GM19438 (cell line): ENCODE results near the gene NUDCD2.
A peak's percentile ranks its signal among the peaks of the same experiment; 100 is the strongest.
"Not testable (repeated sequence)": the region's sequence is repeated elsewhere in the genome, so short reads cannot be mapped to it uniquely, and the experiment has no call there.

Experiments used
- ATAC-seq: cut with Tn5 transposase; IDR thresholded peaks from one replicate; pipeline ENCODE4 v1.9.1; 2021; ENCODE audit warnings: low read depth; ENCODE audit not compliant: unreplicated experiment

The NUDCD2 gene

DNA sequence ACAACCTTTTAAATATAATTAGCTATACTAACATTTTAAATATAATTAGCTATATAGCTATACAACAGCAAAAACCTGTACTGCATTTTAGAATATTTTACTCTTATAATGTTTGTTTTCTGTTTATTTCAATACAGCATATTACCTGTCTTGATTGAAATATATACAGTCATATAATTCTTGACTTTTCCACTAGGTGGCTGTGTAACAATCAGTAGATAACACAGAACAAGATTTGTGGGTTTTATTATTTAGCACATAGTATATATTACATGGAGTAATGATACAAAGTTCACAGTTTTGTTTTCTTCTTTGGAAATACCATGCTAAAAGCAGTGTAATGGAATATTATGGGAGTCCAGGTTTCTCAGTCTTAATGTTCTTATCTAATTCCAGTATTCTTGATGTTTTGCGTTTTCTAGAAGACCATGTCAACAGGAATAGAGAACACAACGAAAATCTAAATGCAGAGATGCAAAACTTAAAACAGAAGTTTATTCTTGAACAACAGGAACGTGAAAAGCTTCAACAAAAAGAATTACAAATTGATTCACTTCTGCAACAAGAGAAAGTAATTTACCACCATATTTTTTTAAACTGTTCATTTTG, 13.8 kb upstream of the NUDCD2 start:
- no peak for ATAC-seq

DNA sequence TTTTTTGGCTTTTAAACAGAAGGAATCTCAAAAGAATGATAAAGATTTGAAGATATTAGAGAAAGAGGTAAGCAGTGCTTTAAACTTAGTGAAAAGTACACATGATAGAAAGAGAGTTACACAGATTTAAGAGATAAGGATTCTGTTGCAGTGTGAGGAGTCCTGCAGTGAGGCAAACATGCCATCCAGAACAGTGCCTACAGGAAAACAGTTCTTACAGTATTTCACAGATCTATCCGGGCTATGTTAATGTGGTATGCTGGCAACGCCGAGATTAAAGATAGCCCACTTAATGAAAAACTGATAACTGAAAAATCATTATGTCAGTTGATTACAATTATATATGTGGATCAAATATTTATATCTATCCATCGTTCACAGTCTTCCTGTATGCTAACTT, 7.8 kb upstream of the NUDCD2 start:
- no peak for ATAC-seq

DNA sequence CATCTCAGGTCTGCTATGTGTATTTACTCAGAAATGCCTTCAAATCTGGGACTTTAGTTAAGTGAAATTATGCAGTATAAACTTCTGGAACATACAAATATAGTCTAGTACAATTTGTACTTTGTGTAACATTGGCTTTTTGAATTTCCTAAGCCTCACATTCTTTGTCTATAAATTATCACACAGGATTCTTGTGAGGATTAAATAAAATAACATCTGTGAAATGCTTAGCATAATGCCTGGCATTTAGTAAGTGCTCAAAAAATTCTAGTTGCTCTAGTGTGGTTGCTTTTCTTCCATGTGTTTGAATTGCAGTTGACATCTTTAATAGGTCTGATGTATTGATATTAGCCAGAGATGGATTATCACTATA, 3.1 kb upstream of the NUDCD2 start:
- no peak for ATAC-seq

DNA sequence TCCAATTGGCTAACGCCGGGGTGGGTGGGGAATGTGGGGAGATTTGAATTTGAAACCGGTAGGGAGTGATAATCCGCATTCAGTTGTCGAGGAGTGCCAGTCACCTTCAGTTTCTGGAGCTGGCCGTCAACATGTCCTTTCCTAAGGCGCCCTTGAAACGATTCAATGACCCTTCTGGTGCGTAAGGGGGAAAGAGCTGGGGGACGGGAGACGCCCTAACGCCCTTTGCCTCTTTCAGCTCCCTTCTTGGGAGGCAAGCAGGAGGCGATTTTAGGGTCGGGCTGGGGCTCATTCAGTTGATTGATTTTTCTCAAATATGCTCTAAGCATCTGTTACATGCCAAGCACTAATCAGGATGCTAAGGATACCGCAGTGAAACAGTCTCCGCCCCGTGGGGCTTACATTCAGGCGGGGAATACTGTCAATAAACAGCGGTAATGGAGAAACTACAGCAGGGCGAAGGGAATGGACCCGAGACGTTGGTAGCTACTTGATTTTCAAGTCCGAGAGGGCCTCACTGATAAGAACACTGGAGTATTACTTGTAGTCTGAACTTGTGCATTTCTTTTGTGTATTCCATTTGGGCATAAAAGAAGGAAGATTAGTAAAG, 765 bp upstream of the NUDCD2 start, which contains the start of gene HMMR:
HMMR (plus strand) TSS at position 71 of the 610 bp plus-strand sequence; CDS start at position 132, 61 bp downstream.
- ATAC-seq = no peak

DNA sequence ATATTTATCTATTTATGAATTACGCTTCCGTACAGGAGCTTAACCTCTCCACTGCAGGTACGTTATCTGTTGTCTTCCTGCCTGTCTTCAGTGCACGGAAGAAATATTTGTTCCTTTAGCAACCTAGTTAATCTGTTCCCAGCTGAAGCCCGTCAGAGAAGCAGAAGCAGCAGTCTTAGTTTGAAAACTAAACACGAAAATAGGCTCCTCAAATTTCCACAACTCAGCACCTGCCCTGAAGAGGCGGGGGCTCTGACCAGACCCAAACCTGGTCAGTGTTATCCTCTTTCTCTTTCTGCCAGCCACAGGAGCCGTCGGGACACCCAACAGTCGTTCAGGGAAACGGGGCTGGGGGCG, 462 bp downstream of the NUDCD2 start:
- ATAC-seq = peak; percentile 9

DNA sequence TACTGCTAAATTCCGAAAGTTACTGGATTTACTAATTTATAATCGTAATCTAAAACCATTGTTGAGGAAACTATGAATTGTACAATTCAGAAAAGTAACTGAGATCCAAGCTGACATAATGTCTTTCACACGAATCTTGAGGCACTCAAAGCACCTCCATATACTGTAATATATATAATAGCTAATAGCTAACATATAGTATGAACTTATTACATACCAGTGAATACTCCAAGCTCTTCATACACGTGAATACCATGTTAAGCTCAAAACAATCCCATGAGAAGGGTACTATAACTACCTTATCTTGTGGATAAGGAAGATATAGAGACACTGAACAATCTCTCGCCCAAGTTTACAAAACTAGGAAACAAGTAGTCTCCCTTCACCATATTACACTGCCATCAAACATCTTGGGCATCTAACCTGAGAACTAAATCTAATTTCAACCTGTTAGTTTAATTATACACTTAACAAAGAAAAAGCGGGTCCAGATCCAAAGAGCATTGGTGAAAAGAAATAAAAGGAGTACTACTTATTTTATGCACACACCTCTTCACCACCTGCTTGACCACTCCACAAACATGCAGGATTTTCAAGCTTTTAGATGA, 1.0 kb downstream of the NUDCD2 start:
- ATAC-seq = no peak

DNA sequence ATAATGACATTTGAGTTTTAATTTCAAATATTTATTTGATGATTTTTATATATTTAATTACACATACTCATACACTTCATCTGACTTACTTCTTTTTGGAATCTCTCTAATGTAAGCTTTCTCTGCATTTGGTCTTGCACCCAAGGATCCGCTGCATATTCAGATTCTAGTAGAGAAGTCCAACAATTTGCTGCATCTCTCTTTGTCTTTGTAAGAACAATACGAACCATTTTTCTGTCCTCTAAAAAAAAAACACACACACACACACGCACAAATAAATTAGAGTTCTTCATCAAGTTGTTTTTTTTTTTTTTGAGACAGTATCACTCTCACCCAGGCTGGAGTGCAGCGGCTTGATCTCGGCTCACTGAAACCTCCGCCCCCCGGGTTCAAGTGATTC, 3.1 kb downstream of the NUDCD2 start:
- ATAC-seq = no peak

DNA sequence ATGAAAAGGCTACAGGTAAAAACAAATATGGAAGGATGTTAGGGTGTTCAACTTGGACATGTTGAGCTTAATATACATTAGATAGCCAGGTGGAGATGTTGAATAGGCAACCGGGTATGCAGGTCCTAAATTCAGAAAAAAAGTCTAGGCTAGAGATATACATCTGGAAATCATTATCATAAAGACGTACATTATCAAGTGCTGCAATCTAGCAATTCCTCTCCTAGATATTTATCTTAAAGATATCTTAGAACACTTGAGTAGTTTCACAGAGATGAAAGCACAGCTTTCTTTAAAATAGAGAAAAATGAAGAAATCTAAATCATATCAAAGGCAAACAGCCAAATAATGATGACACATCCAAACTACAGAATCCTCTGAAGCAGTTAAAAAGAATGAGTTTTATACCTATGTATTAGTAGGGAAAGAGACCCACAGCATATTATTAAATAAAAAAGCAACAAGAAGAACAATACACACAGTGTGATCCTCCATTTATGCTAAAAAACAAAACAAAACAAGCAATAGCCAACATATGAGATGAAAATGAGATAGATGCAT, 3.8 kb downstream of the NUDCD2 start:
- ATAC-seq = no peak

DNA sequence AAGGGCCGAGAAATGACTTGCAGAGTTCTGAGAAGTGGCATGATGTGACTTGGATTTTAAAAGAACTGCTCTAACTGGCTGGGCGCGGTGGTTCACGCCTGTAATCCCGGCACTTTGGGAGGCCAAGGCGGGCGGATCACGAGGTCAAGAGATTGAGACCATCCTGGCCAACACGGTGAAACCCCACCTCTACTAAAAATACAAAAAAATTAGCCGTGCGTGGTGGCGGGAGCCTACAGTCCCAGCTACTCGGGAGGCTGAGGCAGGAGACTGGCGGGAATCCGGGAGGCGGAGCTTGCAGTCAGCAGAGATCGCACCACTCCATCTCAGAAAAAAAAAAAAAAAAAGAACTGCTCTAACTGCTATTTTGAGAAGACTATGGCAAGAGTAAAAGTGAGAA, 4.5 kb downstream of the NUDCD2 start:
- ATAC-seq = not testable (repeated sequence)

DNA sequence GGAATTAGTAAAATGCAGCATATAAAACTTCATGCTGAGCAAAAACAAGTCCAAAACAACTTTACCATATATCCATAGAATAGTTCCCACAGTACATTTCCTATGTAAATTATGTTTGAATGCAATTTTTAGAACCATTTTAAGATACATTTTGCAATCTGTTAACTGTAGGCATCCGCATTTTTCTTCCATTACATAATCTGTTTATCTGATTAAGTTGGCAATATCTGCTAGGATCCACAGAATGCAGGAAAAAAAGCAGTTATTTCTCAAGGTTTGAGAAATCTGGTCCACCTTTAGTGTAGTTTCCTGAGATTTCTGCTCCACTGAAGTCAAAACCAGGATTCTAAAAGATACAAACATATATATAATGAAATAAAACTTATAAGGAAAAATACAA, 6.2 kb downstream of the NUDCD2 start:
- no peak for ATAC-seq

DNA sequence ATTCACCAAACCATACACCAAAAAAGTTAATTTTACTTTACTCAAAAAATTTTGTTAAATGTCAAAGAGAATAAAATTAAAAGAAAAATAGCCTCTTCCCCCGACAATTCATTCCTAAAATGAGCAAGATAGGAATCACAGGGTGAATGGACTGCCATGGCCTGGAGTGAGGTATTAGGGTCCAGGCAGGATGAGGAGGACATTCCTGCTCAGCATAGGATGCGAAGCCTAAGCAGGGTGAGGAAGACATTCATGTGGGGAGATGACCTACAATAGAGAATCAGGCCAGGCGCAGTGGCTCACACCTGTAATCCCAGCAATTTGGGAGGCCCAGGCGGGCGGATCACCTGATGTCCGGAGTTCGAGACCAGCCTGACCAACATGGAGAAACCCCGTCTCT, 8.4 kb downstream of the NUDCD2 start:
- no peak for ATAC-seq

DNA sequence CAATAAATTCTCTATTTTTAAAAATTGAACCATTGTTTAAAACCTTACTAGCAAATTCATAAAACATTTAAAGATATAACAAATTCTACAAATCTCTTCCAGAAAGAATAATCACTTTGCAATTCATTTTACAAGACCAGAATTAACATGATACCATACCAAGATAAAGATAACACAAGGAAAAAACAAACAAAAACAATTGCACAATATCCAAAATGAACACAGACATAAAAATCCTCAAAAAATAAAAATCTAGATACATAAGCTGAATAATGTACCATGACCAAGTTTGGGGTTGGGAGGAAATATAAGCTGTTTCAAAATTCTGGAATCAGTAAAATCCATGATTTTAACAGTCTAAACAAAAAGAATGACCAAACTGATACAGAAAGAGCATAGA, 11.4 kb downstream of the NUDCD2 start:
- ATAC-seq = no peak

DNA sequence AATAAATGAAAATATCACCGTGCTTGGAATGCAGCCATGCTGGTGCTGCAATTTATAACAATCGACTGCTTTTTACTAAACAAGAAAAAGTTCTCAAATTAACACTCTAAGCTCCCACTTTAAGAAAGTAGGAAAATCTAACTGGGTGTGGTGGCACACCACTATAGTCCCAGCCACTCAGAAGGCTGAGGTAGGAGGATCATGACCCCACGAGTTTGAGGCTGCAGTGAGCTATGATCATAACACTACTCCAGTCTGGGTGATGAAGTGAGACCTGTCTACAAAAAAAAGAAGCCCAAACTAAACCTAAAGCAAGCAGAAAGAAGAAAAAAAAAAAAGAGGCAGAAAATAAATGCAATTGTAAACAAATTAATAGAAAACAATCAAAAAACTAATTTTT, 12.0 kb downstream of the NUDCD2 start:
- ATAC-seq = no peak

DNA sequence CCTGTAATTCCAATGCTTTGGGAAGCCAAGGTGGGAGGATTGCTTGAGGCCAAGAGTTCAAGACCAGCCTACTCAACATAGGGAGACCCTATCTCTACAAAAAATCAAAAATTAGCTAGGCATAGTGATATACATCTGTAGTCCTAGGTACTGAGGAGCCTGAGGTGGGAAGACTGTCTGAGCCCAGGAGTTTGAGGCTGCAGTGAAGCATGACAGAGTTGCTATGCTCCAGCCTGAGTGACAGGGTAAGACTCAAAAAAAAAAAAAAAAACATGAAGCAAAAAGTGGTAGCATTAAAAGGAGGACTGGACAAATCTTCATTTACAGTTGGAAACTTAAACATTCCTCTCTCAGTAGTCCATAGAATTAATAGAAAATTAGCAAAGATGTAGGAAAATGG, 12.7 kb downstream of the NUDCD2 start:
- no peak for ATAC-seq

DNA sequence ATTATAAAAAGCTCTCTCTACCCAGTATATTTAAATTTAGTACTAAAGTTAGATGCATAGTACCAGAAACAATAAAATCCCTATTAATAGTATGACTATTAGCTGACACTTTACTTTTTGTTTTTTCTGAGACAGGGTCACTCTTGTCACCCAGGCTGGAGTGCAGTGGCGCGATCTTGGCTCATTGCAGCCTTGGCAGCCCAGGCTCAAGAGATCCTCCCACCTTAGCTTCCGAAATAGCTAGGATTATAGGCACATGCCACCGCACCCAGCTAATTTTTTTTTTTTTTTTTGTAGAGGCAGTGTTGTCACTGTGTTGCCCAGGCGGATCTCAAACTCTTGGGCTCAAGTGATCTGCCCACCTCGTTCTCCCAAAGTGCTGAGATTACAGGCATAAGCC, 14.6 kb downstream of the NUDCD2 start:
- no peak for ATAC-seq

DNA sequence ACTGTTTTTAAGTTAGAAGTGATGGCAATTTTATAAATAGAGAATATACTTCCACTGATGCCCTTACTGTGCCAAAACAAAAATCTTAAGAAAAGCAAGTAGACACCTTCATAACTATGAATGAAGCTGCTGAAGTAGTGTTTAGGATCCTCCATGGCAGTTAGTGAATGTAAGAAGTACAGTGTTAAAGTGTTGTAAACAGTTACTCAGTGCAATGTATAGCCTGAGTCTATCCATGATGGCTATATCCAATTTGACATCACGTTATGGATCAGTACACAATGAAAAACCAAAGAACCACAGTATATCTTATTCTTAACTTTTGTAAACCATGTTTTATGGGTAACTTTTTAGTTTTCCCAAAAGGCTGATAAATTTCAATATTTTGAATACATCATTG, 15.4 kb downstream of the NUDCD2 start:
- no peak for ATAC-seq

DNA sequence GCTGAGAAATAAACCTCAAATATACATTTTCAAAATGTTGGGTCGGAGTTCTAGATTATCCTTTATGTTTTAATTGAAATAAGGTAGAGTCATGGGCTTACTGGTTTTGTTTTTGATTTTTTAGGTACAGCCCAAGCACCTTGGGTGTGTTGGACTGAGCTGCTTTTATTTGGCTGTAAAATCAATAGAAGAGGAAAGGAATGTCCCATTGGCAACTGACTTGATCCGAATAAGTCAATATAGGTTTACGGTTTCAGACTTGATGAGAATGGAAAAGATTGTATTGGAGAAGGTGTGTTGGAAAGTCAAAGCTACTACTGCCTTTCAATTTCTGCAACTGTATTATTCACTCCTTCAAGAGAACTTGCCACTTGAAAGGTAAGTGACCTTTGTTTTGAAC, 18.9 kb downstream of the NUDCD2 start:
- no peak for ATAC-seq

DNA sequence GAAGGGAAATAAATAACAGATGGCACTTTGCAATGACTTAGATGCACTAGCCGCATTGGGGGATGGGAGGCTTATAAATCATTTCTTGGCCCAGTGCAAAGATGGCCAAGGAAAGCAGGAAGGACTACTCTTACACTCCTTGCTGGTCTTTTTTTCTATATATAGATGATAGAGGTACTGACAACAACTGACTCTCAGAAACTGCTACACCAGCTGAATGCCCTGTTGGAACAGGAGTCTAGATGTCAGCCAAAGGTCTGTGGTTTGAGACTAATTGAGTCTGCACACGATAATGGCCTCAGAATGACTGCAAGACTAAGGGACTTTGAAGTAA, 20.8 kb downstream of the NUDCD2 start:
- ATAC-seq = no peak

DNA sequence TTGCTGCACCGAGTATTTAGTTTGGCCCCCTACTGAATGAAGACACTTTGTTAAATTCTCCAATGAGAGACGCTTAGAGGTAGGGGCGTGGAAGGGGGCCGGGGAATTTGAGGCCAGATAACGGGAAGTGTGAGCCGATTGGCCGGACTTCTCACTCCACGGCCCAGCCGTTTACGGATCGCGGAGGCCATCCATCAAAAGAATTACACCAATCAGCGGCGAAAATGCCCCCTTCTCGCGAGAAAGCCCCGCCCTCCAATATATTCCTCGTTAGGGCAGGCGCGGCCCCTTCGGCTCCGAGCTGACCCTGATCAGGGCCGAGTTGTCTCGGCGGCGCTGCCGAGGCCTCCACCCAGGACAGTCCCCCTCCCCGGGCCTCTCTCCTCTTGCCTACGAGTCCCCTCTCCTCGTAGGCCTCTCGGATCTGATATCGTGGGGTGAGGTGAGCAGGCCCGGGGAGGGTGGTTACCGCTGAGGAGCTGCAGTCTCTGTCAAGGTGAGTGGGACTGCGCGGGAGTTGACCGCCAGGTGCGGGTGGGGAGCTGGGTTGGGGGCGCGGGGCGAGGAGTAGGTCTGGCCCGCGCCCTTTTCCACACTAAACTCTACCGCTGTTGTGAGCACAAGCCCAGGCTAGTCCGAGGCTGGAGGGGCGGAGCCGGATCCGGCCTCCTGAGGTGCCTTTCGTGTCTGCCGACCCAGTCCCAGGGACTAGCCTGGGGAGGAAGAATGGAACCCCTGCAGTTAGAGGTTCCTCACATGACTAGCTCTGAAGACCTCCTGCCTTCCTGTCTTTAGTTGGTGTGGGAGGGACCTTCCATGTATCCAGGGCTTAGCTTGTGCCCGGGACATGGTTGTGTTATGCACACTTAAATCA, 22.4 kb downstream of the NUDCD2 start, which contains the start of gene CCNG1:
CCNG1 (plus strand) TSS at position 287 of the 874 bp plus-strand sequence. CDS start 1,662 bp downstream, outside the sequence.
- peak; percentile 93 for ATAC-seq

DNA sequence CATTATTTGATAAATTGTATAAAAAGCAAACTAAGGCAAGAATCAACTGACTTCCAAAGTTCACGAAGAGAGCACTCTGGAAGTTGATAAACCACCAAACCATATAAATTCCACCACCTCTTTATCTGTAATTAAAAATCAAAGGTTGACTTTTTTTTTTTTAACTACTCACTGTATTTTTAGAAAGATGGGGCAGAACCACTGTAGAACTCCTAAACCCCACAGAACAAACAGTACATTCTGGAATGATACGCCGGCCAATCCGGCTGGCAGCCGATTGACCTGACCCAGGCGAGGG, 22.9 kb downstream of the NUDCD2 start:
- no peak for ATAC-seq

DNA sequence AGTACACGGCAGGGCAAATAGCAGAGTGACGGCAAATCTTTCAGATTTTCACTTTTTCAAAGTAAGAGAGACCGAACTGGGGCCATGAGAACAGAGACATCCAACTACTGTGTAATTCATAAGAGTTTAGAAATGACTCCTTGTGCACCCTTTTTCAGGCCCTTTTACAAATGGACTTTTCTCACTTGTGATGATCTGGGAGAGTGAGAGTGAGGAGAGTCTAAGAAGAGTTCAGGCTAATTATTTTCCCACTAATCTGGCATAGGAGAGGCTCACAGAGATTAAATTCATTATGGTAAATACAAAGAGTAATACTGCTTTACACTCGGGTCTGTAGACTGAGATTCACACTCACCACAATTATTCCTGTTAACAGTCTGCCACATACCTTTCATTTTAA, 23.4 kb downstream of the NUDCD2 start:
- ATAC-seq = no peak
